MG63 (cell line): ENCODE measurements around the gene MYRIP. TPM values are rescaled to one million over a fixed set of nuclear protein-coding genes. Genes with fewer than 3 reads are reported as not detected.
A peak's percentile ranks its signal among the peaks of the same experiment; 100 is the strongest.
"Not testable (repeated sequence)": the region's sequence is repeated elsewhere in the genome, so short reads cannot be mapped to it uniquely, and the experiment has no call there.

Experiments
- DNase-seq: peaks from one replicate; pipeline ENCODE4 v3.0.0-alpha.2; 2020
- H3K27me3 ChIP-seq: fragments of 250-450 bp; sonication (Bioruptor Pico); 2 replicates; pipeline ENCODE4 v1.5.1; 2020; ENCODE audit warnings: mild to moderate bottlenecking, moderate library complexity
- H3K36me3 ChIP-seq: fragments of 250-450 bp; sonication (Bioruptor Pico); 2 replicates; pipeline ENCODE4 v1.5.1; 2020; ENCODE audit warnings: mild to moderate bottlenecking, moderate library complexity
- H3K4me3 ChIP-seq: fragments of 250-450 bp; sonication (Bioruptor Pico); 2 replicates; pipeline ENCODE4 v1.5.1; 2020; ENCODE audit warnings: mild to moderate bottlenecking, moderate library complexity
- H3K9me3 ChIP-seq: fragments of 250-450 bp; sonication (Bioruptor Pico); 2 replicates; pipeline ENCODE4 v1.5.1; 2020; ENCODE audit warnings: mild to moderate bottlenecking, moderate library complexity
- total RNA-seq: library from RNA; depleted of rRNA; stranded (reverse); fragments of >200 nt; shearing (Covaris generic); gene quantifications from 2 replicates; pipeline ENCODE4 v1.2.3, GENCODE V29; 2014; ENCODE audit warnings: low replicate concordance

Gene MYRIP
- total RNA-seq, 1 experiment from 2014 or later: 2.6 TPM

- no peak for DNase-seq
- Histone ChIP-seq H3K27me3 (no peaks in the 10 kb centered on the region), H3K4me3 (no peak overlapping the region), H3K9me3 (no peaks in the 10 kb centered on the region), H3K36me3 (no peaks in the 10 kb centered on the region)
These were observed 294.4 kb downstream of the MYRIP start for GRCh38 chr3:40103829-40104228.

GRCh38 chr3:40104441-40104840 lies 295.0 kb downstream of the MYRIP start:
- Histone ChIP-seq H3K4me3 (no peak overlapping the region), H3K36me3 (no peaks in the 10 kb centered on the region), H3K27me3 (no peaks in the 10 kb centered on the region), H3K9me3 (no peaks in the 10 kb centered on the region)
- DNase-seq: peak; percentile 6

GRCh38 chr3:40108643-40109042 lies 299.2 kb downstream of the MYRIP start:
- no peaks in the 10 kb centered on the region for H3K27me3 ChIP-seq
- no peaks in the 10 kb centered on the region for H3K36me3 ChIP-seq
- no peak overlapping the region for H3K4me3 ChIP-seq
- DNase-seq: no peak
- H3K9me3 ChIP-seq: no peaks in the 10 kb centered on the region

- DNase-seq: peak; percentile 5
- H3K4me3 ChIP-seq: no peak overlapping the region
- no peaks in the 10 kb centered on the region for H3K27me3 ChIP-seq
- H3K9me3 ChIP-seq: no peaks in the 10 kb centered on the region
- H3K36me3 ChIP-seq: no peaks in the 10 kb centered on the region
These were observed 300.5 kb downstream of the MYRIP start for GRCh38 chr3:40109641-40110490.

GRCh38 chr3:40116478-40117177 lies 307.2 kb downstream of the MYRIP start:
- DNase-seq: peak; percentile 66
- H3K9me3 ChIP-seq: no peaks in the 10 kb centered on the region
- no peaks in the 10 kb centered on the region for H3K27me3 ChIP-seq
- no peaks in the 10 kb centered on the region for H3K36me3 ChIP-seq
- H3K4me3 ChIP-seq: no peak overlapping the region

- Histone ChIP-seq H3K27me3 (no peaks in the 10 kb centered on the region), H3K4me3 (no peak overlapping the region), H3K9me3 (no peaks in the 10 kb centered on the region), H3K36me3 (no peaks in the 10 kb centered on the region)
- no peak for DNase-seq
These were observed 308.7 kb downstream of the MYRIP start for GRCh38 chr3:40118091-40118490.

- H3K9me3 ChIP-seq: no peaks in the 10 kb centered on the region
- H3K4me3 ChIP-seq: no peak overlapping the region
- no peaks in the 10 kb centered on the region for H3K36me3 ChIP-seq
- no peaks in the 10 kb centered on the region for H3K27me3 ChIP-seq
- no peak for DNase-seq
These were observed 310.8 kb downstream of the MYRIP start for GRCh38 chr3:40120067-40120692.

GRCh38 chr3:40120806-40121205 lies 311.4 kb downstream of the MYRIP start:
- H3K4me3 ChIP-seq: no peak overlapping the region
- H3K36me3 ChIP-seq: no peaks in the 10 kb centered on the region
- DNase-seq: peak; percentile 62

GRCh38 chr3:40124918-40125317 lies 315.5 kb downstream of the MYRIP start:
- no peaks in the 10 kb centered on the region for H3K36me3 ChIP-seq
- no peak for DNase-seq
- H3K9me3 ChIP-seq: no peaks in the 10 kb centered on the region
- H3K4me3 ChIP-seq: no peak overlapping the region
- no peaks in the 10 kb centered on the region for H3K27me3 ChIP-seq

More at GRCh38 chr3:40120806-40121205, 311.4 kb downstream of the MYRIP start:
- Histone ChIP-seq H3K27me3 (no peaks in the 10 kb centered on the region), H3K9me3 (no peaks in the 10 kb centered on the region)

GRCh38 chr3:40128166-40128565 lies 318.8 kb downstream of the MYRIP start:
- no peaks in the 10 kb centered on the region for H3K36me3 ChIP-seq
- no peak for DNase-seq
- H3K9me3 ChIP-seq: no peaks in the 10 kb centered on the region
- H3K4me3 ChIP-seq: no peak overlapping the region
- no peaks in the 10 kb centered on the region for H3K27me3 ChIP-seq

- H3K36me3 ChIP-seq: no peaks in the 10 kb centered on the region
- no peaks in the 10 kb centered on the region for H3K9me3 ChIP-seq
- H3K27me3 ChIP-seq: no peaks in the 10 kb centered on the region
- H3K4me3 ChIP-seq: no peak overlapping the region
- no peak for DNase-seq
These were observed 320.1 kb downstream of the MYRIP start for GRCh38 chr3:40129510-40129909.

- Histone ChIP-seq H3K36me3 (no peaks in the 10 kb centered on the region), H3K9me3 (no peaks in the 10 kb centered on the region), H3K4me3 (no peak overlapping the region), H3K27me3 (no peaks in the 10 kb centered on the region)
- no peak for DNase-seq
These were observed 320.6 kb downstream of the MYRIP start for GRCh38 chr3:40129981-40130380.

GRCh38 chr3:40130721-40131120 lies 321.3 kb downstream of the MYRIP start:
- 0 out of 2 replicates have a peak, but pooled peaks cover under 1% of the 10 kb centered on the region for H3K9me3 ChIP-seq
- H3K36me3 ChIP-seq: no peaks in the 10 kb centered on the region
- no peaks in the 10 kb centered on the region for H3K27me3 ChIP-seq
- no peak overlapping the region for H3K4me3 ChIP-seq
- DNase-seq: peak; percentile 8

GRCh38 chr3:40133886-40134575 lies 324.6 kb downstream of the MYRIP start:
- DNase-seq, H3K36me3 ChIP-seq, H3K4me3 ChIP-seq, H3K9me3 ChIP-seq, H3K27me3 ChIP-seq: not testable (repeated sequence)

GRCh38 chr3:40137591-40138295 lies 328.3 kb downstream of the MYRIP start:
- DNase-seq: peak; percentile 88
- H3K36me3 ChIP-seq: no peaks in the 10 kb centered on the region
- H3K27me3 ChIP-seq: no peaks in the 10 kb centered on the region
- peaks cover 2% of the 10 kb centered on the region; the same call in 1 of the 2 replicates for H3K9me3 ChIP-seq
- H3K4me3 ChIP-seq: no peak overlapping the region
